ENCODE data around the gene DISC1. TPM values are rescaled to one million over a fixed set of nuclear protein-coding genes. Genes with fewer than 3 reads are reported as not detected.

The DISC1 gene
- total RNA-seq, 1 experiment from 2014 or later: 0.36 TPM

GRCh38 chr1:231953660-231954059 is 327.1 kb downstream of the DISC1 start:
- no peaks in the 10 kb centered on the region for H3K36me3 ChIP-seq (ENCODE audit: control insufficient read depth, insufficient read depth, low read length)
- in situ Hi-C loops (cut with HindIII; ENCODE audit: low pct_unique_long_range_greater_than_20kb, low sequenced_read_pairs) (no loop called here), intact Hi-C loops (cut with micrococcal nuclease; ENCODE audit: unreplicated experiment) (no loop called here)
- ChIA-PET CTCF (no interaction called here), POLR2A (no interaction called here)
- no TSS peak for BruUV-seq (replicated peaks)
- no peak for ATAC-seq
- TF ChIP-seq, protein P1, sequence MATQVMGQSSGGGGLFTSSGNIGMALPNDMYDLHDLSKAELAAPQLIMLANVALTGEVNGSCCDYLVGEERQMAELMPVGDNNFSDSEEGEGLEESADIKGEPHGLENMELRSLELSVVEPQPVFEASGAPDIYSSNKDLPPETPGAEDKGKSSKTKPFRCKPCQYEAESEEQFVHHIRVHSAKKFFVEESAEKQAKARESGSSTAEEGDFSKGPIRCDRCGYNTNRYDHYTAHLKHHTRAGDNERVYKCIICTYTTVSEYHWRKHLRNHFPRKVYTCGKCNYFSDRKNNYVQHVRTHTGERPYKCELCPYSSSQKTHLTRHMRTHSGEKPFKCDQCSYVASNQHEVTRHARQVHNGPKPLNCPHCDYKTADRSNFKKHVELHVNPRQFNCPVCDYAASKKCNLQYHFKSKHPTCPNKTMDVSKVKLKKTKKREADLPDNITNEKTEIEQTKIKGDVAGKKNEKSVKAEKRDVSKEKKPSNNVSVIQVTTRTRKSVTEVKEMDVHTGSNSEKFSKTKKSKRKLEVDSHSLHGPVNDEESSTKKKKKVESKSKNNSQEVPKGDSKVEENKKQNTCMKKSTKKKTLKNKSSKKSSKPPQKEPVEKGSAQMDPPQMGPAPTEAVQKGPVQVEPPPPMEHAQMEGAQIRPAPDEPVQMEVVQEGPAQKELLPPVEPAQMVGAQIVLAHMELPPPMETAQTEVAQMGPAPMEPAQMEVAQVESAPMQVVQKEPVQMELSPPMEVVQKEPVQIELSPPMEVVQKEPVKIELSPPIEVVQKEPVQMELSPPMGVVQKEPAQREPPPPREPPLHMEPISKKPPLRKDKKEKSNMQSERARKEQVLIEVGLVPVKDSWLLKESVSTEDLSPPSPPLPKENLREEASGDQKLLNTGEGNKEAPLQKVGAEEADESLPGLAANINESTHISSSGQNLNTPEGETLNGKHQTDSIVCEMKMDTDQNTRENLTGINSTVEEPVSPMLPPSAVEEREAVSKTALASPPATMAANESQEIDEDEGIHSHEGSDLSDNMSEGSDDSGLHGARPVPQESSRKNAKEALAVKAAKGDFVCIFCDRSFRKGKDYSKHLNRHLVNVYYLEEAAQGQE (IDR thresholded peaks at IDR 0.05; ENCODE audit: insufficient read depth in 1 of 2, low read depth in 2 of 2, low read length in 1 of 2): no peak
- TF ChIP-seq TCF7L2 (IDR thresholded peaks at IDR 0.05; ENCODE audit: low read depth, low read length) (no peak), POLR2AphosphoS5 (IDR thresholded peaks at IDR 0.05; ENCODE audit: low read depth, low read length) (no peak), CTCF (IDR thresholded peaks at IDR 0.05) (no peak), SIN3A (IDR thresholded peaks at IDR 0.05; ENCODE audit: borderline replicate concordance, insufficient read depth, low read depth, low read length) (no peak)
- H3K27ac ChIP-seq (ENCODE audit: low read length): no peak overlapping the region
- no peaks in the 10 kb centered on the region for H3K9me3 ChIP-seq (ENCODE audit: control insufficient read depth, insufficient read depth, low read depth, low read length)
- no peak for DNase-seq (ENCODE audit: low read depth, low spot score)
- no peaks in the 10 kb centered on the region for H3K4me1 ChIP-seq (ENCODE audit: control insufficient read depth, insufficient read depth, low read length)
- H3K27me3 ChIP-seq (ENCODE audit: control insufficient read depth, insufficient read depth, low read length): no peaks in the 10 kb centered on the region
- no peak overlapping the region for H3K4me3 ChIP-seq (ENCODE audit: low read depth in 2 of 2, low read length in 2 of 2)

- Histone ChIP-seq H3K4me1 (ENCODE audit: control insufficient read depth, insufficient read depth, low read length) (no peaks in the 10 kb centered on the region), H3K4me3 (ENCODE audit: low read depth in 2 of 2, low read length in 2 of 2) (no peak overlapping the region), H3K27ac (ENCODE audit: low read length) (no peak overlapping the region), H3K36me3 (ENCODE audit: control insufficient read depth, insufficient read depth, low read length) (no peaks in the 10 kb centered on the region), H3K9me3 (ENCODE audit: control insufficient read depth, insufficient read depth, low read depth, low read length) (no peaks in the 10 kb centered on the region), H3K27me3 (ENCODE audit: control insufficient read depth, insufficient read depth, low read length) (no peaks in the 10 kb centered on the region)
- ATAC-seq (no peak), DNase-seq (ENCODE audit: low read depth, low spot score) (no peak)
- no peak for TF ChIP-seq CTCF (IDR thresholded peaks at IDR 0.05)
- ChIA-PET CTCF (no interaction called here), POLR2A (no interaction called here)
- in situ Hi-C loops (cut with HindIII; ENCODE audit: low pct_unique_long_range_greater_than_20kb, low sequenced_read_pairs): no loop called here
- no TSS peak for BruUV-seq (replicated peaks)
- intact Hi-C loops (cut with micrococcal nuclease; ENCODE audit: unreplicated experiment): no loop called here
Observed at GRCh38 chr1:231954751-231955150, 328.2 kb downstream of the DISC1 start.

DNA sequence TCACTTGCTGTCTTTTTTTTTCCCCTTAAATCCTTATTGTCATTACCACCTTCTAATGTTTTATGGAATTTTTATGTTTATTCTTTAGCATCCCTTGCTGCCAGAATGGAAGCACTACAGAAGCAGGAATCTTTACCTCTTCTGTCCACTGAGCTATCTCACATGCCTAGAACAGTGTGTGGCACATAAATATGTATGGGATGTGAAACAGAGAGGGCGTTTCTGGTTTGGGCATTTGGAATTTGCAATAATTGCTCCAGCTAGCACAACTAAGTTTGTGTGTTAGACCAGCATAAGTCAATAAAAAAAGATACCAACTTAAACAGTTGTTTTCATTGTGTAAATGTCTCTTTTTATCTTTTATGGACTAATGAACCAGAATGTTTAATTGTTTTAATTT is 330.8 kb downstream of the DISC1 start:
- BruUV-seq (replicated peaks): no TSS peak
- ATAC-seq (no peak), DNase-seq (ENCODE audit: low read depth, low spot score) (no peak)
- POLR2A ChIA-PET: no interaction called here
- Histone ChIP-seq H3K27me3 (ENCODE audit: control insufficient read depth, insufficient read depth, low read length) (no peaks in the 10 kb centered on the region), H3K4me3 (ENCODE audit: low read depth in 2 of 2, low read length in 2 of 2) (no peak overlapping the region), H3K36me3 (ENCODE audit: control insufficient read depth, insufficient read depth, low read length) (no peaks in the 10 kb centered on the region), H3K9me3 (ENCODE audit: control insufficient read depth, insufficient read depth, low read depth, low read length) (no peaks in the 10 kb centered on the region), H3K4me1 (ENCODE audit: control insufficient read depth, insufficient read depth, low read length) (no peaks in the 10 kb centered on the region), H3K27ac (ENCODE audit: low read length) (no peak overlapping the region)
- TF ChIP-seq POLR2AphosphoS5 (IDR thresholded peaks at IDR 0.05; ENCODE audit: low read depth, low read length) (no peak), TCF7L2 (IDR thresholded peaks at IDR 0.05; ENCODE audit: low read depth, low read length) (no peak), CTCF (IDR thresholded peaks at IDR 0.05) (no peak), SIN3A (IDR thresholded peaks at IDR 0.05; ENCODE audit: borderline replicate concordance, insufficient read depth, low read depth, low read length) (no peak)
- TF ChIP-seq, protein P1 (IDR thresholded peaks at IDR 0.05; ENCODE audit: insufficient read depth in 1 of 2, low read depth in 2 of 2, low read length in 1 of 2): no peak
- intact Hi-C loops (cut with micrococcal nuclease; ENCODE audit: unreplicated experiment): no loop called here
- CTCF ChIA-PET: no interaction called here
- in situ Hi-C loops (cut with HindIII; ENCODE audit: low pct_unique_long_range_greater_than_20kb, low sequenced_read_pairs): no loop called here
